Measurements from ENCODE around the gene CHRNA9. TPM values are rescaled to one million over a fixed set of nuclear protein-coding genes. Genes with fewer than 3 reads are reported as not detected.

CHRNA9 gene
- total RNA-seq, 1 donor from 2014 or later = not detected

DNA sequence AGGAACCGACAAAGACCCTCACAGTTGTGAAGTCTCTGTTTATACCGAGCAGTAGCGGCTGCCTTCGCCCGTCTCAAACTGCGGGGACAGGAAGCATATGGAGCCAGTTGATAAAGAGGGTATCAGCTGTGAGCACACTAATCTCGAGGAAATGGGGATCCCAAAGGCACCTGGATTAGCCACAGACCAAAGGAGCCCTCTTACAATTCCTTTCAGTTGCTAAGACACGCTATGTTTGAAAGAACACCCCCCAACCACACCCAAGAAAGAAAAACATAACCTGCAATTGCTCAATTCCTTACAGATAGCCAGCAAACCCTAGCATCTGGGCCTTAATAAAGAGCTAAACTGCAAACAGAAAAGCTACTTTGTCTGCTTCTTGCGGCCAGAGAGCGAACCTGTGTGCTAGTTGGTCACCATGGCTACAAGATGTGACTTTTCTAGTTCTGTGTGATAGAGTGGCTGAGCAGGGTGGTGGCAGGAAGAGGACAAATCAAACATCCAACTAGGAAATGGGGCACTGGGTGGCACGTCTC is 23.3 kb upstream of the CHRNA9 start:
- Mint-ChIP-seq H3K27me3 (ENCODE audit: low read depth) (no peaks in the 10 kb centered on the region), H3K9me3 (no peaks in the 10 kb centered on the region), H3K27ac (ENCODE audit: unreplicated experiment) (peak overlapping the region; percentile 29), H3K36me3 (ENCODE audit: low read depth) (no peaks in the 10 kb centered on the region), H3K4me1 (peaks cover 37% of the 10 kb centered on the region), H3K4me3 (no peak overlapping the region)
- no peak for DNase-seq (ENCODE audit: low read depth, low spot score)
- TF ChIP-seq, protein P1, sequence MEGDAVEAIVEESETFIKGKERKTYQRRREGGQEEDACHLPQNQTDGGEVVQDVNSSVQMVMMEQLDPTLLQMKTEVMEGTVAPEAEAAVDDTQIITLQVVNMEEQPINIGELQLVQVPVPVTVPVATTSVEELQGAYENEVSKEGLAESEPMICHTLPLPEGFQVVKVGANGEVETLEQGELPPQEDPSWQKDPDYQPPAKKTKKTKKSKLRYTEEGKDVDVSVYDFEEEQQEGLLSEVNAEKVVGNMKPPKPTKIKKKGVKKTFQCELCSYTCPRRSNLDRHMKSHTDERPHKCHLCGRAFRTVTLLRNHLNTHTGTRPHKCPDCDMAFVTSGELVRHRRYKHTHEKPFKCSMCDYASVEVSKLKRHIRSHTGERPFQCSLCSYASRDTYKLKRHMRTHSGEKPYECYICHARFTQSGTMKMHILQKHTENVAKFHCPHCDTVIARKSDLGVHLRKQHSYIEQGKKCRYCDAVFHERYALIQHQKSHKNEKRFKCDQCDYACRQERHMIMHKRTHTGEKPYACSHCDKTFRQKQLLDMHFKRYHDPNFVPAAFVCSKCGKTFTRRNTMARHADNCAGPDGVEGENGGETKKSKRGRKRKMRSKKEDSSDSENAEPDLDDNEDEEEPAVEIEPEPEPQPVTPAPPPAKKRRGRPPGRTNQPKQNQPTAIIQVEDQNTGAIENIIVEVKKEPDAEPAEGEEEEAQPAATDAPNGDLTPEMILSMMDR (conservative IDR thresholded peaks at IDR 0.05) = no peak

DNA sequence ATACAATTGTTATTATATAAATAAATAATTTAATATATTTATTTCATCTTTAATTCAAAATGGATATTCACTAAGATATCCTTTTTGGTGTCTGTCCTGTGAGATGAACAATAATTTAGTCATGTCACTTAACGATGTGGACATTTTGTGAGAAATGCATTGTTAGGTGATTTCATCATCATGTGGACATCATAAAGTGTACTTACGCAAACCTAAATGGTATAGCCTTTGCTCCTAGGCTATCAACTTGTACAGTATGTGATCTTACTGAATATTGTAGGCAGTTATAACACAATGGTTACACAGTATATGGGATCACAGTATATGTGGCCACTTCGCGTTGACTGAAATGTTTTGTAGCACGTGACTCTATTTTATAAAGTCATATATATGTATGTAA is 20.2 kb upstream of the CHRNA9 start:
- Mint-ChIP-seq H3K4me3 (no peak overlapping the region), H3K27ac (ENCODE audit: unreplicated experiment) (no peak overlapping the region), H3K9me3 (no peaks in the 10 kb centered on the region), H3K36me3 (ENCODE audit: low read depth) (no peaks in the 10 kb centered on the region), H3K4me1 (peaks cover 36% of the 10 kb centered on the region), H3K27me3 (ENCODE audit: low read depth) (no peaks in the 10 kb centered on the region)
- no peak for DNase-seq (ENCODE audit: low read depth, low spot score)
- TF ChIP-seq, protein P1 (conservative IDR thresholded peaks at IDR 0.05) = no peak

DNA sequence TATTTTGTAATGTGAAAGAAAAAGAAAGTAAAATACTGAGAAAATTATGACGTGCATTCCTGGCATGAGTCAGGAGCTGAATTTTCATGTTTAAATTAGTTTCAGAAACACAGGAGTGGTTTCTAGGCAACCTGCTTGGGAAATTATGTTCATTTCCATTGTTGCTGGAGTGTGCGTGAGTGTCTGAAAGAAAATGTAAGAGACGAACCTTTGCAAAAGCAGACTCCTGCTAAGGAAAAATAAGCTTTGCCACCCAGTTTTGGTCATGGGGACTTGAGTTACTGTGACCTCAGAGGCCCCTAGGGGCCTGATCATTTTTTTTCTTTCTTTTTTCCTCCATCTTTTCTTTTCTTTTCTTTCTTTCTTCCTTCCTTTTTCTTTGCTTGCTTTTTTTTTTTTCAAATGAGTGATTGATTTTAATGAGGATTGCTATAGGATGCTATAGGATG is 18.8 kb upstream of the CHRNA9 start:
- Mint-ChIP-seq H3K4me1 (peaks cover 40% of the 10 kb centered on the region), H3K27me3 (ENCODE audit: low read depth) (no peaks in the 10 kb centered on the region), H3K4me3 (no peak overlapping the region), H3K36me3 (ENCODE audit: low read depth) (no peaks in the 10 kb centered on the region), H3K9me3 (no peaks in the 10 kb centered on the region), H3K27ac (ENCODE audit: unreplicated experiment) (peak overlapping the region; percentile 91)
- DNase-seq (ENCODE audit: low read depth, low spot score) = no peak
- TF ChIP-seq, protein P1 (conservative IDR thresholded peaks at IDR 0.05) = no peak

DNA sequence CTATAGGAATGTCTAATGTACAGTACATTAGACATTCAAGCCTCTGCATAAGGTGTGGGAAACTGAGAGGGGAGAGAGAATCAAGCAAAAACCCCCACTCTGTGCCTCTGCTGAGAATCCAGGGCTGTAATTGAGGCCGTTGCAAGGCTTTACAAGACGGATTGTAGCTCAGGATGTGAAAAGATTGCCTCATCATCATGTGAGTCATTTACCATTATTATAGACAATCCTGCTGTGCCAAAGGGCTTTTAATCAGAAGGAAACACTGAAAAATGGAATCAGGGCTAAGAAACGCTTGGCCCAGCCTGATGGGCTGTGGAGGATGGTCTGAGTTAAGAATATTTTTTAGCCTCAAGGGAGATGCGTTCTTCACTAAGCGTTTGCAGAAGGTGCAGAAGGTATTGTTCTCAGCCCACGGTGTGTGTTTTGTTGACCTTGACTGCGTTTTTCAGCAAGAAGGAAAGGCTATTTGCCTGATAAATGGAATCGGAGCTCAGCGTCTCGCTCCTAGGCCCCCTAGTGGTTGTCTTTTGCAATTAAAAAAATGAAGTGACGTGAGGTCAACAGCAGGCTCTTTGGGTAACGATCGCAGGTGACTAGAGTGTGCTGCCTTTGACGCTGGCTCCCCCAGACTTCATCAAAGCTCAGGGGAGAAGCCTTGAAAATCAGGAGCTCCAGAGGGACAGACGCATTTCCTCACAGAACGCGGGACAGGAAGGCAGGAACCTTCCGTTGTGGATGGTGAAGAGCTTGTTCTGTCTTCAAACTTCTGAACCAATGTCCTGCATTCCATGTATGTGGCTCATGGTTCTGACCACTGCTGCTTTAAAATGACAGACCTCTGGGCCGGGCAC is 18.1 kb upstream of the CHRNA9 start:
- H3K36me3 Mint-ChIP-seq (ENCODE audit: low read depth) = no peaks in the 10 kb centered on the region
- H3K4me1 Mint-ChIP-seq = peaks cover 43% of the 10 kb centered on the region

DNA sequence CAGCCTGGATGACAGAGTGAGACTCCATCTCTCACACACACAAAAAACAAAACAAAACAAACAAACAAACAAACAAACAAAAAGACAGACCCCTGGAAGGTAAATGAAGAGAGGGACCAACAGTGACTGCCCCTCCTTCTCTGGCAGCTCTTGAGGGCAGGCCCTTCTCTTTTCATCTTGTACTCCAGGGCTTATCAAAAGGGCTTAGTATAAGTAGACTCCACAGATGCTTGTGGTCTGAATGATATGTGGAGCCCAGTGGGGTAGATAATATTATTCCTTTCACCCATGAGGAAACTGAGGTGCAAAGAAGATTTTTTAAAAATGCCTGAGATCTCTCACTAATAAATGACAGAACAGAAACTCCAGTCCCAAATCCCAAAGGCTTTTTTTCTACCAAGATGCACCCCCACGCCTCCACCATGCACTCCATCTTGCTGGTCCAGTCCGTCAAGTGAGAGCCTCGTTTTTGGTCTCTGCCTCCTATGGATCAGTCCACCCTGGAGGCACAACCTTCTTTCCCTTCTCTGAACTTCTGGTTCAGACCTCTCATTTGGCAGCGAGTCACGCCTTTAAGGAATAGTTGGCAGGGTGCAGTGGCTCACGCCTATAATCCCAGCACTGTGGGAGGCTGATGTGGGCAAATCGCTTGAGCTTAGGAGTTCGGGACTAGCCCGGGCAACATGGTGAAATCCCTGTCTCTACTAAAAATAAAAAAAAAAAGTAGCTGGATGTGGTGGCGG is 17.0 kb upstream of the CHRNA9 start:
- TF ChIP-seq, protein P1 (conservative IDR thresholded peaks at IDR 0.05) = no peak
- H3K27ac Mint-ChIP-seq (ENCODE audit: unreplicated experiment) = no peak overlapping the region
- no peaks in the 10 kb centered on the region for H3K36me3 Mint-ChIP-seq (ENCODE audit: low read depth)
- DNase-seq (ENCODE audit: low read depth, low spot score) = no peak
- H3K9me3 Mint-ChIP-seq = no peaks in the 10 kb centered on the region
- no peak overlapping the region for H3K4me3 Mint-ChIP-seq
- H3K4me1 Mint-ChIP-seq = peaks cover 50% of the 10 kb centered on the region
- no peaks in the 10 kb centered on the region for H3K27me3 Mint-ChIP-seq (ENCODE audit: low read depth)

More for the DNA sequence above, 18.1 kb upstream of the CHRNA9 start:
- peak; percentile 53 for DNase-seq (ENCODE audit: low read depth, low spot score)
- no peaks in the 10 kb centered on the region for H3K9me3 Mint-ChIP-seq
- no peaks in the 10 kb centered on the region for H3K27me3 Mint-ChIP-seq (ENCODE audit: low read depth)
- TF ChIP-seq, protein P1 (conservative IDR thresholded peaks at IDR 0.05) = peak; percentile 91
- peak overlapping the region; percentile 54 for H3K4me3 Mint-ChIP-seq
- peak overlapping the region; percentile 91 for H3K27ac Mint-ChIP-seq (ENCODE audit: unreplicated experiment)

Measured in neural crest cell (in vitro differentiated cells).